Neural cell (in vitro differentiated cells): Measurements from ENCODE around the gene PHGDH. TPM values are rescaled to one million over a fixed set of nuclear protein-coding genes. Genes with fewer than 3 reads are reported as not detected.

Source experiments
- H2AFZ ChIP-seq: fragments of 200-600, 300-800 bp; sonication (generic), shearing (Covaris generic); 2 replicates; pipeline ENCODE4 v1.6.0; 2014; ENCODE audit warnings: low read depth, mild to moderate bottlenecking, antibody characterized with exemption, low read length, moderate library complexity
- H3F3A ChIP-seq: fragments of 200-600 bp; shearing (Covaris generic); 2 replicates; pipeline ENCODE4 v1.6.1; 2016; ENCODE audit warnings: mild to moderate bottlenecking, moderate library complexity, mixed read lengths, antibody characterized with exemption, low read length; ENCODE audit not compliant: insufficient read depth, poor library complexity, severe bottlenecking
- H3K27ac ChIP-seq: fragments of 200-600, 300-800 bp; sonication (generic), shearing (Covaris generic); 2 replicates; pipeline ENCODE4 v1.5.1; 2014; ENCODE audit warnings: mild to moderate bottlenecking, low read length, moderate library complexity
- H3K27me3 ChIP-seq: fragments of 300-800, 200-600 bp; sonication (generic), shearing (Covaris generic); 2 replicates; pipeline ENCODE4 v1.6.0; 2014; ENCODE audit warnings: mild to moderate bottlenecking, low read depth, low read length, moderate library complexity; ENCODE audit not compliant: insufficient read depth
- H3K36me3 ChIP-seq: fragments of 300-800, 200-600 bp; sonication (generic), shearing (Covaris generic); 2 replicates; pipeline ENCODE4 v1.5.1; 2014; ENCODE audit warnings: mild to moderate bottlenecking, antibody characterized with exemption, low read length, moderate library complexity; ENCODE audit not compliant: insufficient read depth
- H3K4me2 ChIP-seq: fragments of 300-800, 200-600 bp; sonication (generic), shearing (Covaris generic); 2 replicates; pipeline ENCODE4 v1.6.0; 2014; ENCODE audit warnings: mild to moderate bottlenecking, low read length
- H3K4me3 ChIP-seq: fragments of 300-800, 200-600 bp; sonication (generic), shearing (Covaris generic); 2 replicates; pipeline ENCODE4 v1.5.1; 2014; ENCODE audit warnings: mild to moderate bottlenecking, low read length, moderate library complexity
- H3K79me2 ChIP-seq: fragments of 200-600 bp; shearing (Covaris generic); replicated peaks from 2 replicates; pipeline ENCODE4 v1.6.0; 2014; ENCODE audit warnings: mild to moderate bottlenecking, low read length, moderate library complexity; ENCODE audit not compliant: insufficient read depth
- H3K9ac ChIP-seq: fragments of 300-800, 200-600 bp; sonication (generic), shearing (Covaris generic); 2 replicates; pipeline ENCODE4 v1.6.1; 2016; ENCODE audit warnings: mild to moderate bottlenecking, low read length, mixed read lengths
- H3K9me2 ChIP-seq: fragments of 200-600 bp; shearing (Covaris generic); 2 replicates; pipeline ENCODE4 v1.6.1; 2016; ENCODE audit warnings: mild to moderate bottlenecking, low read length, mixed read lengths; ENCODE audit not compliant: insufficient read depth
- H3K9me3 ChIP-seq: fragments of 200-600, 300-800 bp; sonication (generic), shearing (Covaris generic); 2 replicates; pipeline ENCODE4 v1.6.1; 2016; ENCODE audit warnings: mild to moderate bottlenecking, mixed run types, low read length, moderate library complexity, mixed read lengths
- H4K20me1 ChIP-seq: fragments of 200-600 bp; shearing (Covaris generic); 2 replicates; pipeline ENCODE4 v1.6.1; 2016; ENCODE audit warnings: mild to moderate bottlenecking, mixed run types; ENCODE audit not compliant: insufficient read depth
- CTCF ChIP-seq: fragments of 450-650 bp; IDR thresholded peaks from 2 replicates; pipeline ENCODE4 v1.5.1; 2014; ENCODE audit warnings: antibody characterized with exemption, mild to moderate bottlenecking, moderate library complexity; ENCODE audit not compliant: poor library complexity, severe bottlenecking
- EP300 ChIP-seq: fragments of 450-650 bp; conservative IDR thresholded peaks from 2 replicates; pipeline ENCODE4 v1.6.1; 2014; ENCODE audit warnings: antibody characterized with exemption, mild to moderate bottlenecking, moderate library complexity; ENCODE audit not compliant: poor library complexity, severe bottlenecking
- EZH2 ChIP-seq: fragments of 200-600, 300-800 bp; shearing (Covaris generic), sonication (generic); IDR thresholded peaks from 2 replicates; pipeline ENCODE4 v1.6.1; 2014; ENCODE audit warnings: antibody characterized with exemption, low read length, borderline replicate concordance, mild to moderate bottlenecking; ENCODE audit not compliant: insufficient read depth, poor library complexity, severe bottlenecking
- MXI1 ChIP-seq: fragments of 450-650 bp; conservative IDR thresholded peaks from 2 replicates; pipeline ENCODE4 v1.6.1; 2014; ENCODE audit warnings: antibody characterized with exemption, mild to moderate bottlenecking; ENCODE audit not compliant: poor library complexity, severe bottlenecking
- POLR2AphosphoS5 ChIP-seq: IDR thresholded peaks from 2 replicates; pipeline ENCODE4 v1.6.1; 2012
- RAD21 ChIP-seq: fragments of 450-650 bp; conservative IDR thresholded peaks from 2 replicates; pipeline ENCODE4 v1.6.1; 2014; ENCODE audit warnings: antibody characterized with exemption, mild to moderate bottlenecking, moderate library complexity
- REST ChIP-seq: IDR thresholded peaks from 2 replicates; pipeline ENCODE4 v1.6.1; 2012; ENCODE audit warnings: borderline replicate concordance
- SMC3 ChIP-seq: fragments of 450-650 bp; conservative IDR thresholded peaks from 2 replicates; pipeline ENCODE4 v1.6.1; 2014; ENCODE audit warnings: antibody characterized with exemption, mild to moderate bottlenecking, moderate library complexity; ENCODE audit not compliant: poor library complexity
- TAF1 ChIP-seq: IDR thresholded peaks from 2 replicates; pipeline ENCODE4 v1.6.1; 2012; ENCODE audit warnings: low read depth
- polyA plus RNA-seq: library from polyadenylated mRNA; depleted of rRNA; stranded (reverse); fragments of >200 nt; gene quantifications from 2 replicates; pipeline ENCODE4 v1.2.3, GENCODE V29; 2014

Gene PHGDH
- polyA plus RNA-seq, 1 donor from 2014 or later = 11.8 TPM

GRCh38 chr1:119791377-119791776, 79.6 kb downstream of the PHGDH start:
- Histone ChIP-seq H2AFZ (no peak overlapping the region), H3K79me2 (no peaks in the 10 kb centered on the region), H3K27ac (no peak overlapping the region), H3K27me3 (no peaks in the 10 kb centered on the region), H4K20me1 (no peaks in the 10 kb centered on the region), H3K9ac (no peak overlapping the region), H3F3A (no peaks in the 10 kb centered on the region), H3K4me2 (no peak overlapping the region), H3K4me3 (no peak overlapping the region), H3K36me3 (no peaks in the 10 kb centered on the region), H3K9me3 (no peaks in the 10 kb centered on the region), H3K9me2 (no peaks in the 10 kb centered on the region)
- TF ChIP-seq REST = no peak
- TF ChIP-seq TAF1 = no peak
- TF ChIP-seq EP300 = no peak
- no peak for TF ChIP-seq RAD21
- no peak for TF ChIP-seq POLR2AphosphoS5
- no peak for TF ChIP-seq MXI1
- no peak for TF ChIP-seq CTCF
- no peak for TF ChIP-seq EZH2
- no peak for TF ChIP-seq SMC3

Other genes starting within 250 kb of the PHGDH start
- gene HSD3B1, start 204.7 kb upstream of the PHGDH start, polyA plus RNA-seq = not detected in 2 replicates
- 61.8 and 69.6 TPM in 2 replicates for gene ZNF697, start 63.7 kb upstream of the PHGDH start, polyA plus RNA-seq
- gene HMGCS2, start 57.0 kb downstream of the PHGDH start, polyA plus RNA-seq = not detected in 2 replicates
- not detected in 2 replicates for gene REG4, start 99.5 kb downstream of the PHGDH start, polyA plus RNA-seq
- gene ADAM30, start 184.6 kb downstream of the PHGDH start, polyA plus RNA-seq = not detected in 2 replicates